NB4 (cell line): ENCODE data around the gene XXYLT1.

Experiments
- DNase-seq: peaks from one replicate; pipeline ENCODE4 v3.0.0; 2010; ENCODE audit warnings: low read depth
- H3K4me3 ChIP-seq: one replicate; pipeline ENCODE4 v1.5.1; 2011; ENCODE audit warnings: mild to moderate bottlenecking, low read depth, low read length, moderate library complexity
- MAX ChIP-seq: IDR thresholded peaks from 2 replicates; pipeline ENCODE4 v1.6.1; 2011; ENCODE audit warnings: low read depth, low read length
- MYC ChIP-seq: IDR thresholded peaks from 2 replicates; pipeline ENCODE4 v1.6.1; 2011; ENCODE audit warnings: low read depth, low read length
- POLR2A ChIP-seq: IDR thresholded peaks from 2 replicates; pipeline ENCODE4 v1.6.1; 2011; ENCODE audit warnings: mild to moderate bottlenecking; ENCODE audit not compliant: insufficient read length; ENCODE audit errors: extremely low read depth
- TF ChIP-seq, protein P1 (sequence below): IDR thresholded peaks from one replicate; pipeline ENCODE4 v1.5.1; 2012; ENCODE audit warnings: low read depth, low read length

The XXYLT1 gene

DNA sequence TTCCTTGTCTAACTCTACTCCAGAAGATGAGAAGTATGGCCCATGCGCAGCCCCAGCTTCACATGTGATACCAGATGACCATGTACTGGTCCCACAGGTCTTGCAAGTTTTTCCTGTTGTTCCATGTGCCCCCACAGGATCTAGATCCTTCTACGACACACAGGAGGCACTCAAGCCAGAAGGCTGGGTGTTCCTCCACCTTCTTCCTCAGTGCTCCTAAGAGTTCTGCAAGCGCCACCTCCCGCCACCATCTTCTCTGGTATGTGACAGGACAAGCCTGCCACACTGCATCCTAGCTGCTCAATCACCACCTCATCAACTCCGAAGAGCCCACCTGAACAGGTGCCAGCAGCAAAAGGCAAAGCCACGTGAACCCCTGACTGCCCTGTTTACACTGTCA, 43.1 kb downstream of the XXYLT1 start:
- no peak overlapping the region for H3K4me3 ChIP-seq
- no peak for DNase-seq
- TF ChIP-seq, protein P1, sequence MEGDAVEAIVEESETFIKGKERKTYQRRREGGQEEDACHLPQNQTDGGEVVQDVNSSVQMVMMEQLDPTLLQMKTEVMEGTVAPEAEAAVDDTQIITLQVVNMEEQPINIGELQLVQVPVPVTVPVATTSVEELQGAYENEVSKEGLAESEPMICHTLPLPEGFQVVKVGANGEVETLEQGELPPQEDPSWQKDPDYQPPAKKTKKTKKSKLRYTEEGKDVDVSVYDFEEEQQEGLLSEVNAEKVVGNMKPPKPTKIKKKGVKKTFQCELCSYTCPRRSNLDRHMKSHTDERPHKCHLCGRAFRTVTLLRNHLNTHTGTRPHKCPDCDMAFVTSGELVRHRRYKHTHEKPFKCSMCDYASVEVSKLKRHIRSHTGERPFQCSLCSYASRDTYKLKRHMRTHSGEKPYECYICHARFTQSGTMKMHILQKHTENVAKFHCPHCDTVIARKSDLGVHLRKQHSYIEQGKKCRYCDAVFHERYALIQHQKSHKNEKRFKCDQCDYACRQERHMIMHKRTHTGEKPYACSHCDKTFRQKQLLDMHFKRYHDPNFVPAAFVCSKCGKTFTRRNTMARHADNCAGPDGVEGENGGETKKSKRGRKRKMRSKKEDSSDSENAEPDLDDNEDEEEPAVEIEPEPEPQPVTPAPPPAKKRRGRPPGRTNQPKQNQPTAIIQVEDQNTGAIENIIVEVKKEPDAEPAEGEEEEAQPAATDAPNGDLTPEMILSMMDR, result no peak
- no peak for TF ChIP-seq MYC
- TF ChIP-seq POLR2A, result no peak
- TF ChIP-seq MAX, result no peak

DNA sequence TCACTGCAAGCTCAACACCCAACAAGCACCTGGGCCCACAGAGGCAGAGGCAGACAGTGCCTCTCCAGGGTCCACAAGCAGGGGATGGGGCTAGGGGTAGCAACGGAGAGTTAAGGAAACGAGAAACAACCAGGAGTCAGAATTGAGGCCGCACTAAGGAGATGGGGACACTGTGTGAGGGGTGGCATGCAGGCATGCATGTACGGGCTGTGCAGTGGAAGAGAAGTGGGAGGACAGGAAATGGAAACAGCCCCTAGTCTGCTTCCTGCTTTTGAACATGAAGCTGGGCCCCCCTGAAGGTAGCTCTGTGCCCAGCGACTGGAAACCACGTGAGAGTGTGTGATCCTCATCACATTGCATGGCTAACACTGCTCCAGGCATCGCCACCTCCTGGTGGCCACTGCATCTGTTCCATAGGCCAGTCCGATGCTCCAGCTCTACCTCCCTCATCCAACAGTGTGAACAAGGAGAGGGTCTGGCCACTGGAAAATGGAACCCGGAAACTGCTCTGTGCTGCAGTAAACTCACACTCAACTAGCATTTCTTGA, 44.0 kb downstream of the XXYLT1 start:
- no peak overlapping the region for H3K4me3 ChIP-seq
- DNase-seq, result peak; percentile 67
- TF ChIP-seq POLR2A (no peak), MAX (peak; percentile 72; the same call in 1 of the 2 replicates), MYC (no peak)
- TF ChIP-seq, protein P1, result peak; percentile 35

GRCh38 chr3:195226445-195226844, 44.5 kb downstream of the XXYLT1 start:
- DNase-seq, result no peak
- H3K4me3 ChIP-seq, result no peak overlapping the region
- no peak for TF ChIP-seq POLR2A
- no peak for TF ChIP-seq MYC
- no peak for TF ChIP-seq MAX
- TF ChIP-seq, protein P1, result no peak

GRCh38 chr3:195224980-195225580, 45.9 kb downstream of the XXYLT1 start:
- TF ChIP-seq MAX (no peak), POLR2A (no peak), MYC (no peak)
- TF ChIP-seq, protein P1, result no peak
- no peak for DNase-seq
- no peak overlapping the region for H3K4me3 ChIP-seq

- no peak overlapping the region for H3K4me3 ChIP-seq
- no peak for TF ChIP-seq MAX
- no peak for TF ChIP-seq POLR2A
- TF ChIP-seq, protein P1, result no peak
- TF ChIP-seq MYC, result no peak
- no peak for DNase-seq
Observed at GRCh38 chr3:195224156-195224979, 46.6 kb downstream of the XXYLT1 start.
